GM12892 (cell line): ENCODE data around the gene NOL4L.

Experiments
- POLR2A ChIP-seq: IDR thresholded peaks from 2 replicates; pipeline ENCODE4 v1.6.1; 2011; ENCODE audit warnings: low read depth, low read length, control low read depth
- POLR2AphosphoS5 ChIP-seq: IDR thresholded peaks from 2 replicates; pipeline ENCODE4 v1.6.1; 2011; ENCODE audit warnings: low read depth, low read length, control low read depth
- TAF1 ChIP-seq: IDR thresholded peaks from 2 replicates; pipeline ENCODE4 v1.6.1; 2011; ENCODE audit warnings: low read depth, mild to moderate bottlenecking, control low read depth, low read length, borderline replicate concordance

- no peak for TF ChIP-seq POLR2A
- TF ChIP-seq POLR2AphosphoS5, result no peak
- no peak for TF ChIP-seq TAF1
Measured at GRCh38 chr20:32562495-32562911, 22.6 kb downstream of the NOL4L start.
